Epithelial cell of prostate (primary cell): ENCODE measurements around the gene KRT24.
"Not testable (repeated sequence)": the region's sequence is repeated elsewhere in the genome, so short reads cannot be mapped to it uniquely, and the experiment has no call there.

Source experiments
- DNase-seq: peaks from one replicate; pipeline ENCODE4 v3.0.0-alpha.2; 2011; ENCODE audit warnings: low read depth, low spot score
- H3K27ac ChIP-seq: fragments of 450-650 bp; 2 replicates; pipeline ENCODE4 v1.5.1; 2017; ENCODE audit warnings: mild to moderate bottlenecking

Gene KRT24

GRCh38 chr17:40703652-40704051 is at the start of gene KRT24:
TSS of gene KRT24 (minus strand) at chr17:40703752. CDS start at chr17:40703693, 59 bp downstream.
- DNase-seq, result no peak
- peak within 1 kb of the TSS; percentile 71 for H3K27ac ChIP-seq

- H3K27ac ChIP-seq, result no peak overlapping the region
- no peak for DNase-seq
These were observed 47.5 kb upstream of the KRT24 start for GRCh38 chr17:40751065-40751464.

GRCh38 chr17:40750391-40750790 is 46.8 kb upstream of the KRT24 start:
- H3K27ac ChIP-seq, result no peak overlapping the region
- no peak for DNase-seq

- DNase-seq, H3K27ac ChIP-seq: not testable (repeated sequence)
These were observed 45.1 kb upstream of the KRT24 start for GRCh38 chr17:40748666-40749065.

GRCh38 chr17:40738553-40738952 is 35.0 kb upstream of the KRT24 start:
- H3K27ac ChIP-seq, result no peak overlapping the region
- no peak for DNase-seq

GRCh38 chr17:40735016-40735415 is 31.5 kb upstream of the KRT24 start:
- DNase-seq, result peak; percentile 27

GRCh38 chr17:40734018-40734417 is 30.5 kb upstream of the KRT24 start:
- DNase-seq, result no peak
- no peak overlapping the region for H3K27ac ChIP-seq

More at GRCh38 chr17:40735016-40735415, 31.5 kb upstream of the KRT24 start:
- no peak overlapping the region for H3K27ac ChIP-seq

GRCh38 chr17:40730970-40731369 is 27.4 kb upstream of the KRT24 start:
- DNase-seq, result no peak
- H3K27ac ChIP-seq, result no peak overlapping the region

GRCh38 chr17:40727447-40728231 is 24.1 kb upstream of the KRT24 start:
- no peak for DNase-seq
- no peak overlapping the region for H3K27ac ChIP-seq

GRCh38 chr17:40726919-40727318 is 23.4 kb upstream of the KRT24 start:
- no peak overlapping the region for H3K27ac ChIP-seq
- DNase-seq, result no peak

GRCh38 chr17:40724656-40725055 is 21.1 kb upstream of the KRT24 start:
- no peak for DNase-seq
- H3K27ac ChIP-seq, result no peak overlapping the region

- H3K27ac ChIP-seq, result no peak overlapping the region
- no peak for DNase-seq
These were observed 18.7 kb upstream of the KRT24 start for GRCh38 chr17:40722241-40722640.

- no peak overlapping the region for H3K27ac ChIP-seq
- no peak for DNase-seq
These were observed 17.3 kb upstream of the KRT24 start for GRCh38 chr17:40720899-40721298.

- no peak for DNase-seq
- no peak overlapping the region for H3K27ac ChIP-seq
These were observed 15.4 kb upstream of the KRT24 start for GRCh38 chr17:40718930-40719329.

- DNase-seq, result no peak
- H3K27ac ChIP-seq, result no peak overlapping the region
These were observed 14.2 kb upstream of the KRT24 start for GRCh38 chr17:40717776-40718175.

GRCh38 chr17:40714473-40714872 is 10.9 kb upstream of the KRT24 start:
- no peak for DNase-seq
- H3K27ac ChIP-seq, result no peak overlapping the region

GRCh38 chr17:40707745-40708144 is 4.2 kb upstream of the KRT24 start:
- peak overlapping the region; percentile 71 for H3K27ac ChIP-seq
- no peak for DNase-seq

- DNase-seq, result no peak
- H3K27ac ChIP-seq, result peak overlapping the region; percentile 71
These were observed 2.0 kb upstream of the KRT24 start for GRCh38 chr17:40705584-40705983.

GRCh38 chr17:40702271-40702670 is 1.3 kb downstream of the KRT24 start:
- no peak for DNase-seq
- no peak overlapping the region for H3K27ac ChIP-seq

GRCh38 chr17:40699853-40700252 is 3.7 kb downstream of the KRT24 start:
- DNase-seq, result no peak
- no peak overlapping the region for H3K27ac ChIP-seq

GRCh38 chr17:40699371-40699770 is 4.2 kb downstream of the KRT24 start:
- DNase-seq, result no peak
- H3K27ac ChIP-seq, result no peak overlapping the region

- no peak overlapping the region for H3K27ac ChIP-seq
- no peak for DNase-seq
These were observed 6.3 kb downstream of the KRT24 start for GRCh38 chr17:40697297-40697696.
